Hematopoietic multipotent progenitor cell (in vitro differentiated cells): ENCODE data around the gene ARMH1. TPM values are rescaled to one million over a fixed set of nuclear protein-coding genes. Genes with fewer than 3 reads are reported as not detected.

Source experiments
- DNase-seq, 3 donors: peaks; one replicate each; pipeline ENCODE4 v3.0.0-alpha.2; 2011 to 2015; ENCODE audit warnings: low read depth in 2 of 3, low spot score in 2 of 3
- total RNA-seq: library from RNA; depleted of rRNA; stranded (reverse); fragments of >200 nt; gene quantifications from one replicate; pipeline ENCODE4 v1.2.3, GENCODE V29; 2012

The ARMH1 gene
- total RNA-seq, 1 donor: 339 TPM

DNA sequence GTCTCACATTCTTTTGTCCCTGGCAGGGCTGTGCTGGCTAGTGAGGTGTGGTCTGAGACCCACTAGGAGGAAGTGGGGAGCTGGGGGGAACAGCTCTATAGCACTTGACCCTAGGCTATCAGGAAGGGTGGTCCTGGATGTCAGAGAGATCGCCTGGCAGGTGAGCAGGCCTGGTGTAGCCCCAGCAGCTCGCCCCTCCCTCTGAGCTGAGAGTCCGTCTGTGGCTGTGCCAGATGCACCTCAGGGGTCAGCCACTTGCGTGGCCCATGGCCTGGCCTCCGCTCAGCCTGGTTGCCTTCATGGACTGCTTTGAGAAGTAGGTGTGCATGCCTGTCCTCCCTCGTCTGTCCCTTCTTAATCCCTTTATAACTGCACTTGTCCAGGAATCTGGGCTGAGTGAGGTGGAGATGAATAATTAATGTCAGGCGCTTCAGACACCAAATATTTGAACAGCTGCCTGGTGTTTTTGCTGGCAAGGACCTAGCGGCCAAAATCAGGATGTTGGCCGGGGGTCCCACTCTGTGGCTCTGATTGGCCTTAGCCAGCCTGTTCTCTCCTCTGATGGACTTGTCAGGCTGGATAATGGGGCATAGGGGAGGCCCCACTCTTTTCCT lies 30.7 kb upstream of the ARMH1 start:
- no peak for DNase-seq

DNA sequence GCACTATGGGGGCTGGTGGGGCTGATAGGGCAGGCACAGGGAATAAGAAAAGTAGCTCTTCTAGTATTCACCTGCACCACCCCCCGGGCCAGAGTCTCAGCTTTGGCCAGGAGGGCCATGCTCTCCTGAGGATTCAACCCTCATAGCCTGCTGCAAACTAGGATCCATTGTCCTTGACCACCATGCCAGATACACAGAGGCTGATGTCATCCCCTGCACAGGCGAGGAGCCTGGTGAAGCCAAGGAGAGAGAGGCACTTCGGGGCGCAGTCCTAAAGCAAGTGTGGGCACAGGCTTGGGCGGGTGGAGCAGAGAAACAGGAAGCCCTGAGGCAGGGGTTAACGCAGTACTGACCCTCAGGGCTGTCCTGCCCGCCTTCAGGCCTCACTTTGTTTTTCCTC lies 29.7 kb upstream of the ARMH1 start:
- no peak for DNase-seq

DNA sequence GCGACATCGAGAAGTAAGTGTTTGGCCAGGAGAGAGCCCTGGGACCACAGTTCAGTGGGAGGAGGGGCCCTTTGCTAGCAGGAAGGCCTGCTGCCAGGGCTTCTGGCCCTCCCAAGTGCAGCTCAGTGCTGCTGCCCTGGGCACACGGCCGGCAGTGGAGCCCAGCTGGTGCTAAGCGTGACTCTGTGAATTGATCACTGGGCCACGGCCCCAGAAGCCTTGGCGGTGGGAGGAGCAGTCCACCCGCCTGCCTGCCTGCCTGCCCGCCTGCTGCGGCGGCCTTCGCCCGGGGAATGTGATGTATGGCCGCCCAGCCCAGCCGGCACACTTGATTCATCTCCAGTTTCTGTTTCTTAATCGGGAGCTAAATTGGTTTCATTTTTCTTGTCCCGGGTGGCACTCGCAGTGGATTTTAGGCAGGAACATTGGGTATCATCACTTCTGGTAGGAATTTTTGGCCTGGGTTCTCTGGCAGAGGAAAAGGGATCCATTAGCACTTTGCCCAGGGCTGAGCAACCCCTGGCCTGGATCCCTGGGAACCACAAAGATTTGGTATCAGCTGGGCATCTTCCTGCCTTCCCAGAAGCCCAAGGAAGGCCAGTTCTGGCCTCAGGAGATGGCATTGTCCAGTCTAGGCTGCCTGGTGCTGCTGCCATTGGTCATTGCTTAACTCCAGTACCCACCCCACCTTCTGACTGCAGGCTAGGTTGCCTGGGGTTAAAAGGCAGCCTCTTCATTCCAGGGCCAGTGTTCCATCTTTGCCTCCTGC lies 28.9 kb upstream of the ARMH1 start:
- no peak for DNase-seq

DNA sequence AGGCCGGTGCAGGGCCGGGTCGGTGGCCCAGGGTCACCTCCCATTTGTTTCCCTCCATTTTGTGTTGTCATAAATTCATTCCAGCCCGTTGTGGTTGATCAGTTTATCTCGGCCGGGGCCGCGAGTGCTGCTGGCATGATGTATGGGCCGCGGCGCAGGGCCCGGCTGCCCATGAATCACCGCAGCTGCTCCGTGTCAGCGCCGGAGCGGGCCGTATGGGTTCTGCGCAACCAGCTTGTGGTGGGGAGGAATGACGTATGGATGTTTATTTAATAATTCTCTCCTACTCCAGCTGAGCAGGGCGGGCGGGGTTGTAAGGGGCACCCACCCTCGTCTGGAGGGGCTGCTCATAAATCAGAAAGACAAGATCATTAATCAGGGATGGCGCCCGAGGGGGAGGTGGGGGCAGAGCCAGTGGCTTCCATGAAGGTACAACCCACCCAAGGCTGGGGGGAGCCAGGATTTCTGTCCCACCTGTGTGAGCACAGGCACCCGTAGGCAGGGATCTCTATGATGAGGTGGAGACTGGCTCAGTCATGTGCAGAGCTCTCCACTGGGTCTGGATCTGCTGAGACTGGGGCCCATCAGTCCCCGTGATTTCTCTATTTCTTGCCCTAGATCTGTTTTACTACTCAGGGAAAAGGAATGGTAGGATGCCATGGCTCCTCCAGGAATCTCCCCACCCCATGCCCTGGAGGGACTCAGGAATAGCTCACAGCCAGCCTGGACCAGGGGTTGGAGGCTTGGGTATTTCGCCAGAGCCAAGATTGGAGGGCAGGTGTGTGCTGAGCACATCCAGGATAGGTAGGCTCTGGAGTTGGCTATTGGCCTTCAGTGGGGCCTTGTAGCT lies 28.0 kb upstream of the ARMH1 start:
- no peak for DNase-seq

DNA sequence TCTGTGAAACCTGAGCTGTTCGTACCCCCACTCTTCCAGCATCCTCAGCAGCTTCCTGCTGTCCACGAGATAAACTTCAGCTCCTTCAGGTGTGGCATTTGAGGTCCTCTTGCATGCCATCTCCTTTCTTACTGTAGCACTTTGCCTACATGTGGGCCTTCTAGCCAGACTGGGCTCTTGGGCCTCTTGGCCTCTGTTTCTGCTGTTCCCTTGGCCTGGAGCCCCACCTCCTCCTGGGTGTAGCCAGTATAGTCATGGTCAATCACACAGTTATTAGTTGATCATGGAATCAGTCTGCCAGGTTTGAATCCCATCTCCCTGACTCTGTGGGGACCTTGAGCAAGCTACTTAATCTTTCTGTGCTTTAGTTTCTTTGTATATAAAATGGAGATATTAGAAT lies 26.6 kb upstream of the ARMH1 start:
- DNase-seq: no peak

DNA sequence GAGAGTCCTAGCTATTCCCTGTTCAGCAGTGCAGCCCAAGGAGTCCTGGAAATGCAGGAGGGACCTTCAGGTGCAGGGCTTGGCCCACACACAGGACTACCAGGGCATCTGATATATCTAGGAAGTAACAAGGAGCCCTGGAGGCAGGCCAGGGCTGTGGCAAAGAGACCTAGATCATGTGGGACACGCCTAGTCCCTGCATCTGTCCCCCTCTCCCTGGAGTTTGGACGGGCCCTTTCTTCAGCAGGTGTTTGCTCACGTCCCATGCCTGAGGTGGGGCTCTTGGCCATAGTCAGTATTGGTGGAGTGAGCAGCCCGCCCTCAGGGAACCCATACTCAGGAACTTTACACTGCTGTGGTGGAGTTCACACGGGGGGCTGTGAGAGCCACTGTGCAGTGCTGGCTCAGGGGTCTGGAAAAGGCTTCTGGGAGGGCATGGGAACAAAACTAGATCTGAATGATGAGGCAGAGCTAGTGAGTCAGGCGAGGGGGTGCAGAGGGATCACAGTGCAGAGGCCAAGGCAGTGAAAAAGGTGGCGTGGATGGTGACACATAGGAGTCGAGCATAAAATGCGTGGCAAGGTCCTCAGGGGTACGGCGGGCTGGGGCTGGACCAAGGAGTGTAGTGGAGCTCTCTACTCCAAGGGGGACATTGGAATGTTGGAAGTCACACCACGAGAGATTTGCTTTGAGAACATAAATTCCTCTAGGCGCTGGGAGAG lies 25.8 kb upstream of the ARMH1 start:
- no peak for DNase-seq

DNA sequence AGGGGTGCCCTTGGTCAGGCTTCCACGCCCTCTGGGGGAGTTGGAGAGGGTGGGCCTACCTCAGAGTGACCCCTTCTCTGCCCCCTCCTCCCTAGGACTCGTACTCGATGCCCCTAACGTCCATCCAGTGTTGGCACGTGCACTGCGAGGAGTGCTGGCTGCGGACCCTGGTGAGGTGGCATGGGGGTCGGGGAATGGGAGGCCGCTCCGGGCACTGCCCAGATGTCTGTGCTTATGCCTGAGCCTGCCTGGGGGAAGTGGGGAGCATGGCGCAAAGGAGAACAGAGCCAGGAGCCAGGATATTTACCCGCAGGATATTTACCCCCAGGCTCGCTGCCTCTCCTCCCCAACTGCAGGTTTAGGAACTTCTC lies 24.7 kb upstream of the ARMH1 start:
- DNase-seq: no peak

DNA sequence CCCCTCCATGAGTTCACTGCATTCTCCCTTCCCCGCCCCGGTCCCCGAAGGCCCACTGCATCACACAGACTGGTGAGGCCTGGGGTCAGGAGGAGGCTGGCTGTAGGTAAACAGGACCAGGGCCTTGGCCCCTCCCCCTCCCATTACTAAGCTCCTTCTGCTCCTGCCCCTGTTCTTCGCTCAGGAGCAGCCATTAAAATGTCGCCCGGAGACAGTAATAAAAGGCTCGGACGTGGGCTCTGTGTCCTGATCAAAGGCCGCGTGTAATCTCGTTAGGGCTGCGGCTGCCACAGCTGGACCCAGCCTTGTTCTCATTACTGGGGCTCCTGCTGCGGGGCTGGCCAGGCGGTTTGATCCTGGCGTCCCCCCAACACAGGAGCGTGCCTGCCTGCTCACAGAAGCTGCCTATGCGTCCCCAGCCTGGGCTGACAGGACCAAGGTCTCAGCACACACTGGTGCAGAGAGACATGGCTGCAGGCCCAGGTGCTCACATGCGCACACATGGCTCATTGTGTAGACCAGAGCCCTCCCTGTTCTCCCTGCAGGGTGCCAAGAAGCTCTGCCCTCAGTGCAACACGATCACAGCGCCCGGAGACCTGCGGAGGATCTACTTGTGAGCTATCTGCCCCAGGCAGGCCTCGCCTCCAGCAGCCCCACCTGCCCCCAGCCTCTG lies 24.2 kb upstream of the ARMH1 start:
- no peak for DNase-seq

DNA sequence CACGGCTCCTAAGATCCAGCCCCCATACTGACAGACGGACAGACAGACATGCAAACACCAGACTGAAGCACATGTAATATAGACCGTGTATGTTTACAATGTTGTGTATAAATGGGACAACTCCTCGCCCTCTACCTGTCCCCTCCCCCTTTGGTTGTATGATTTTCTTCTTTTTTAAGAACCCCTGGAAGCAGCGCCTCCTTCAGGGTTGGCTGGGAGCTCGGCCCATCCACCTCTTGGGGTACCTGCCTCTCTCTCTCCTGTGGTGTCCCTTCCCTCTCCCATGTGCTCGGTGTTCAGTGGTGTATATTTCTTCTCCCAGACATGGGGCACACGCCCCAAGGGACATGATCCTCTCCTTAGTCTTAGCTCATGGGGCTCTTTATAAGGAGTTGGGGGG lies 23.4 kb upstream of the ARMH1 start:
- no peak for DNase-seq

DNA sequence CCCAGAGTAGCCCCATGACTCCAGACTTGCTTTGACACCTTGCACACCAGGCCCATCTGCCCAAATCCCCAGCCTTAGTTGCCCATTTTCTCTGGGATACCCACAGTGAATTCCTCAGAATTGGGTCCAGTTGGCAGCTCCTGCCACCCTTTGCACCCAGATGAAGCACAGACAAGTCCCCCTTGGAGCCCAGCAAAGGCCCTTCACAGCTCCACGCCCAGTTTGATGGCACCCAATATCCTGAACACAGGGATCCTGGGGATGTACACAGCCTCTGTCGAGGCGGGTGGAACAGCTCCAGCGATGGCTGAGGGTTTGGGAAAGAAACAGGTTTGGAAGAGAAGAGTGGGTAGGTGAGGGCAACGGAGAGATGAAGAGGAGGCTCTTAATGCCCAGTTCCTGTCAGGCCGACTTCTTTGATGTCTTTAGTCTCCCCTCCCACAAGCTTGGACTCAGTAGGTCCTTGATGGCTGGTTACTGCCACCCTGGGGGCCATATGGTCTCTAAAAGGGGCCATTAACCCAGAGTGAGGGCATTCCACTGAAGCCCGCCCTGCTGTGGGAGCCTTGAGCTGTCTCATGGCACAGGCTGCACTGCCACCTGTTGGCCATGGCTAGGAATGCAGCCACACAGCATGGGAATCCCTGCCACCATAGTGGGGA lies 21.9 kb upstream of the ARMH1 start:
- peak; percentile 59 to 78 (median 65) for DNase-seq

DNA sequence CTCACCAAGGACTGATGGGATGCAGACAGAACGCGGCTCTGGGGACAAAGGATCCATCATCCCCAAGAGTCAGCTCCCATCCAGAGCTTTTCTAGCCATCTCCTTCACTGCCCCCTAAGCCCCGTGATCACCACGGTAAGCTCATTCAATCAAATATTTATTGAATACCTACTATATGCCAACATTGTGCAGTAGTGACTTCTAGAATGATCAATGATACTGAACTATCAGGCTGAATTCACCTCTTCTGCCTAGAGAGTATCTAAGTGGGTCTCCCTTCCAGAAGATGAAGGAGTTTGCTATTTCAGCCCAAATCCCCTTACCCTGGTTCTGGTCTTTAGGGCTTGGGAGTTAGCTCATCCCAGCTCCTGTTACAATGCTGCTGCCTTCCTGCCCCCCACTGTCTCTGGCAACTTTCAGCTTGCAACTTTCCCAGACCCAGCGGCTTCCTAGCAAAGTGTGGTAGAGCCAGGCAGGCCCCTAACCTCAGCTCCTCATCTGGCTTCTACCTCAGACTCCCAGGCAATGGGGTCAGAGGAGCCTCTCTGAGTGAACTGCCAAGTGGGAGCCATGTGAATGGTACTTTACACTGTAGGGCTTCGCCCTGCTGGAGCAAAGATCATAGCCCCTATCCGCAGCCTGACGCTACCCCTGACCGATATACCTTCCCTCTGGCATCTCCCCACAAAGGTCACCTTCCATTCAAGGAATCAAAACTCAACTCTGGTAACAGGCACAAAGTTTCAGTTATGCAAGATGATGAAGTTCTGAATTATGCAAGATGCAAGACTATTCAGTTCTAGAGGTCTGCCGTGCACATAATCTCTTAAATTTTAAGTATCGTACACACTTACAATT lies 21.2 kb upstream of the ARMH1 start:
- no peak for DNase-seq

DNA sequence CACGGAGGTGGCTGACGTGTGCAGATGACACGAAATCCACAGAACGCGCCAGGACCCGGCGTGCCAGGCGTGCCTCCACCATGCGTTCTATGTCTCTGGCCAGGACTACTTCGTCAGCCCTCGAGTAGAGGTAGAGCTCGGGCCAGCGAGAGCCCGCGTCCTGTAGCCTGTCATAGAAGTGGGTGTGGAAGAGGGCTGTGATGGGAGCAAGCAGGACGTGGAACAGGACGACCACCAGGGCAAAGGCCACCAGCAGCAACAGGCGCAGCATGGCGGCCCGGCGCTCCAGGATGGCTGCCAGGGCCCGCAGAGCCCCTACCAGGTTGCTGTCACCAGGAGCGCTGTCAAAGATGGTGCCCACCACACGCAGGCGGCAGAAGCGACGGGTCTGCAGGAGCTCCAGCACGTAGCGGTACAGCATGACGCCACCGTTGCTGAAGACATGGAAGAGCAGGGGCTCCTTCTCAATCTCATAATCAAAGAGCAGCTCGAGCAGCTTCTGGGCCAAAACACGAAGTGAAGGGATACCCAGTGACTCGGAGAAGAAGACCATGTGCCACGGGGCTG lies 19.8 kb upstream of the ARMH1 start:
- no peak for DNase-seq

DNA sequence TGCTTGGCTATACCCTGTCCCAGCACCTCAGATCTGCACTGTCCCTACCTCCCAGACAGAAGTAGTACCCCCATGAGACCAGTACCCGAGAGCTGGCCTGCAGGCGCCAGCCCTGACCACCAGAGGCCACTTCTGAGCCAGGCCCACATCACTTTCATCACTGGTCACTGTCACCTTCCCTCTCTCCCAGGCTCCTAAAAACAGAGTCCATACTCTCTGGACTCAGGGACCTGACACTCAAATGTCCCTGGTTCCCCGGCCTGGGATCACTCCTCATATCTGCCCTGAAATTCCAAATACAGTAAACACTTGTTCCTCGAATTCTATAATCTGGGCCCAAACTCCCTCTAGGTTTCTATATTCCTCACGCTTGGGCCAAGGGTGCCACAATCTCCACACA lies 18.9 kb upstream of the ARMH1 start:
- DNase-seq: peak in 1 of 3 donors; percentile 36

DNA sequence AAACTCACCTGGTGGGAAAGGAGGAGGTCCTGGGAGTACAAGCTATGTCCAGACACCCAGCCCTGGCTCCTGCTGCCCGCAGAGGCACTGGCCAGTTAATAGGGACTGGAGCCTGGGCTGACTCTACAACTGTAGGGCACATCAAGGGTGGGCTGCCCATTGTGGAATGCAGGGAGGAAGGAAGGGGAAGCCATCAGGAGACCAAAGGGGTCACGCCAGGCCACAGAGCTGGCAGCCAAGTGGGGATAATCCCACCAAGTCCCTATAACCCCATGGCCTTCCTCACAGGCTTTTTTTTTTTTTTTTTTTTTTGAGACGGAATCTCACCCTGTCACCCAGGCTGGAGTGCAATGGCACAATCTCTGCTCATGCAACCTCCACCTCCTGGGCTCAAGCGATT lies 14.9 kb upstream of the ARMH1 start:
- no peak for DNase-seq

DNA sequence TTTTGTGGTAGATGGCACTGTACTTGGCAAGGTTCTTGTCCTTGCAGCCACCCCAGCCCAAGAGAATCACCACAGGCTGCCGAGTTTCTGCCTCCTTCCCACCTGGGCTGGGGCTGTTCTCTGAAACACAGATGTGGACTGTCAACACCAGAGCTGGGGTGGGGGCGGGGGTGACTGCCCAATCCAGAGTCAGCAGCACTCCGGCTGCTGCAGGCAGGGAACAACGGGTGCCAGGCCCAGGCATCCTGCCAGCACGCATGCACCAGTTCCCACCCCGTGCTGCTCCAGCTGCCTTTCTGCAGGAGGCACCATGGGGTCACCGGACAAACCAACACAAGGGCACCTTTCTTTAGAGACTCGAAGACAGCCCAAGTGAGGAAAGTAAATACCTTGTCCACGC lies 14.3 kb upstream of the ARMH1 start:
- no peak for DNase-seq

DNA sequence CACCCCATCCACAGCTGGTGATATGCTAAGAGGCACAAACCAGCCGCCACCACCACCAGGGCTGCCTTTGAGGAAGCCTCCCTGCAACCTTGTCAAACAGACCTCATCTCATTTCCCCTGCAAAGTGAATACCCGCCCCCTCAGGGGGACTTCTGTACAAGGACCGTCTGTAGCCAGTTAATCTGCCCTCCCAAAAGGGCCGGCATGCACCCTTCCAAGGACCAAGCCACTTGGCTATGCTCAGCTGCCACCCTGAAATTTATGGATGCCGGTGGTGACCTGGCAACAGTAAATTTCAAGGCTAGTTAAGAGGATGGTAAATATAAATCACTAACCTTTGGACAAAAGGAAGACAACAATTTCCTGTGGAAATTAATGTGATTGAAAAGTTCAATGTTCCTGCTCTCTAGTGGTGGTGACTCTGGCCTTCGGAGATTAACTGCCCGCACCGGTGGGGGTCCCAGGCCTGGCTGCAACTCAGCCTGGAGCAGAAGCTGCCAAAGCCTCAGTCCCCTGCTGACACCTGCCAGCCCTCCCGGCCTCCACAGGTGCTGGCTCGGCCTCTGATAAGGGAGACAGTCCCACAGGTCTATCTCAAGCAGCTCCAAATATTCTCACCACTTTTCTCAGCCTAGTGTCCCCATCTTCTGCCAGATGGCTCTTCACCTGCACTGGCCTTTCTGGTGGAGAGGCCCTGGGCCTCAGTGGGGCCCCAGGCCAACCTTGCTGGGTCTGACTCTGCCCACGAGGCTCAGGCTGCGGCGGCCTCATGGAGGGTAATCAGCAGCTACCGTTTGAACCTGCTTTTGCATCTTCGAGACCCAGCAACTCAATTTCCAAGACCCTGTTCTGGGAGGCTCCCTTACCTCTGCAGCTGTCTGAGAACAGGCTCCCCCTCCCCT lies 12.5 kb upstream of the ARMH1 start:
- DNase-seq: peak in 1 of 3 donors; percentile 73

DNA sequence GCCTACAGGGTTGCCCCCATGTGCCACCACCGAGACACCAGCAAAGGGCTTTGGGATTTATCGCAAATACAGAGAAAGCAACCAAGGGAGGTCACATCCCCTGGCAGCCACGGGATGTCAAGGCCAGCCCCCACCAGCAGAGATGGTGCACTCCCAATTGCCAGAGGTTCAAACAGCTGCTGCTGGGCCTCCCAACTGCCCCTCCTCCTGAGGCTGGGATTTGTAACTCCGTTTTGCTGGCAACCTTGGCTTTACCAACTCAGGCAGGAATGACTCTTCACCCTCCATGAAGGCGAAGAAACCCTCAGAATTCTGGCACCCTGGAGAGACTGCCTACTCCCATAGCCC lies 11.9 kb upstream of the ARMH1 start:
- no peak for DNase-seq

DNA sequence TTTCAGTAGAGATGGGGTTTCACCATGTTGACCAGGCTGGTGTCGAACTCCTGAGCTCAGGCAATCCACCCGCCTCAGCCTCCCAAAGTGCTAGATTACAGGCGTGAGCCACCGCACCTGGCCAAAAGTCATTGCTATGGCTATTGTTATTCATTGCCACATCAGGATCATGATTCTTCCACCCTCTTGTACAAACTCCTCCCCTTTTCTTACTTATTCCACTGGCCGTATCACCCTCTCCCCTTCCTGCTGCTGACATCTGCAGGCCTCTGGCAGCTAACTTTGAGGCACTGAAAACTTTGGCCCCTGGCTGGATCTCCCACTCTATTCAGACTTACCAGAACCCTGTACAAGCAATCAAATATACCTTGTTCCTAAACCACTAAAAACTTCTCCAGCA lies 11.1 kb upstream of the ARMH1 start:
- DNase-seq: no peak
